ENCODE data around the gene NDUFA11. TPM values are rescaled to one million over a fixed set of nuclear protein-coding genes. Genes with fewer than 3 reads are reported as not detected.

The NDUFA11 gene
- total and polyA plus RNA-seq, 8 donors: 22.2 to 524 (median 344) TPM

DNA sequence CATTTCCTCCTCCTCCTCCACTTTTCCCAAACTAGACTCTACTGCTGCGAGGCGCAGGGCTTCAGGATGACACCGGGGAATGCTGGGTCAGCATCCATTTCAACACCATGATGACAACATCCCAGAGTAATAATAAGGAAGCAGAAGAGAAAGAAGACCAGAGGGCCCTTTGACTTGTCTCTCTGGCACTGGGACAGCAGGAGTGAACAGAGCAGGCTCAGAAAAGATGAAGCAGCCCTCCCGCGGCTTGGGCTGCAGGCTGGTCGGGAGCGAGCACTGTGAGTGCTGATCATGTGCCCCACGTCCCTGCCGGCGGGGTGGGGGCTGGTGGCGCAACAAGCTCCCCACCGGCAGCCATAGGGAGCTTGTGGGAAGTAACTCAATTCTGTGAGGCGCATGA, 43.8 kb upstream of the NDUFA11 start:
- Histone ChIP-seq H3K27me3 (no peaks in the 10 kb centered on the region), H3K9me3 (no peaks in the 10 kb centered on the region), H3K36me3 (peaks cover 0 to 8% (median 2%) of the 10 kb centered on the region in 4 donors), H3K4me1 (peaks cover 74 to 97% (median 86%) of the 10 kb centered on the region in 4 donors), H3K27ac (peak overlapping the region in 4 of 5 donors; percentile 73 to 84 (median 80)), H3K4me3 (no peak overlapping the region)
- intact Hi-C loops (cut with DNase I; ENCODE audit: low total_unique reads): no loop called here
- peak; percentile 37 to 66 for DNase-seq
- 57 to 80% (median 69%) methylated on average over 13 of the region's 13 CpGs for WGBS, 5 donors
- no peak for TF ChIP-seq EP300 (IDR thresholded peaks at IDR 0.05)
- TF ChIP-seq POLR2AphosphoS5 (IDR thresholded peaks at IDR 0.05): peak in 2 of 3 donors; percentile 7 to 52

DNA sequence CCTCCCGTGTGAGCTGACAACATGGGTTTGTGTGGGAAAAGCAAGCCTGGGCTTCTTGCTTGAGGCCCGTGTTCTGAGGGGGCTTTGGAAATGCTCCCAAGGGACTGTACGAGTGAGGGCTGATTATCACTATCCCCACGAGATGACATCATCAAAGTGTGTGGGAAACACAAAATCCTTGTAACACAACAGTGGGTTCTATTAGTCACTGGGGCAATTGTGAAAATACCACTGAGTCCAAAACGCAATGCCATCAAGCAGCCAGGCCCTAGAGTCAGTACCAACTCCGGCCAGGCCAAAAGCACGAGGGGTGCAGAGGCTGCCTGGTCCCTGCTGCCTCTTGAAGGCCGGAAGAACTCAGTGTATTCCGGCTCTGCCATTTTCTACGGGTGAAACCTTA, 40.0 kb upstream of the NDUFA11 start:
- H3K4me1 ChIP-seq: peaks cover 44 to 82% (median 56%) of the 10 kb centered on the region in 4 donors
- DNase-seq: no peak
- WGBS, 5 donors: 59 to 76% (median 66%) methylated on average over 10 of the region's 10 CpGs
- no peaks in the 10 kb centered on the region for H3K27me3 ChIP-seq
- H3K27ac ChIP-seq: peak overlapping the region in 4 of 5 donors; percentile 57 to 84 (median 64)
- H3K4me3 ChIP-seq: no peak overlapping the region
- no peaks in the 10 kb centered on the region for H3K9me3 ChIP-seq
- peaks cover 18 to 38% (median 33%) of the 10 kb centered on the region in 4 donors for H3K36me3 ChIP-seq
- no peak for TF ChIP-seq EP300 (IDR thresholded peaks at IDR 0.05)
- TF ChIP-seq POLR2AphosphoS5 (IDR thresholded peaks at IDR 0.05): no peak
- TF ChIP-seq, protein P1, sequence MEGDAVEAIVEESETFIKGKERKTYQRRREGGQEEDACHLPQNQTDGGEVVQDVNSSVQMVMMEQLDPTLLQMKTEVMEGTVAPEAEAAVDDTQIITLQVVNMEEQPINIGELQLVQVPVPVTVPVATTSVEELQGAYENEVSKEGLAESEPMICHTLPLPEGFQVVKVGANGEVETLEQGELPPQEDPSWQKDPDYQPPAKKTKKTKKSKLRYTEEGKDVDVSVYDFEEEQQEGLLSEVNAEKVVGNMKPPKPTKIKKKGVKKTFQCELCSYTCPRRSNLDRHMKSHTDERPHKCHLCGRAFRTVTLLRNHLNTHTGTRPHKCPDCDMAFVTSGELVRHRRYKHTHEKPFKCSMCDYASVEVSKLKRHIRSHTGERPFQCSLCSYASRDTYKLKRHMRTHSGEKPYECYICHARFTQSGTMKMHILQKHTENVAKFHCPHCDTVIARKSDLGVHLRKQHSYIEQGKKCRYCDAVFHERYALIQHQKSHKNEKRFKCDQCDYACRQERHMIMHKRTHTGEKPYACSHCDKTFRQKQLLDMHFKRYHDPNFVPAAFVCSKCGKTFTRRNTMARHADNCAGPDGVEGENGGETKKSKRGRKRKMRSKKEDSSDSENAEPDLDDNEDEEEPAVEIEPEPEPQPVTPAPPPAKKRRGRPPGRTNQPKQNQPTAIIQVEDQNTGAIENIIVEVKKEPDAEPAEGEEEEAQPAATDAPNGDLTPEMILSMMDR (IDR thresholded peaks at IDR 0.05): no peak
- TF ChIP-seq POLR2A (IDR thresholded peaks at IDR 0.05): no peak
- intact Hi-C loops (cut with DNase I; ENCODE audit: low total_unique reads): no loop called here

DNA sequence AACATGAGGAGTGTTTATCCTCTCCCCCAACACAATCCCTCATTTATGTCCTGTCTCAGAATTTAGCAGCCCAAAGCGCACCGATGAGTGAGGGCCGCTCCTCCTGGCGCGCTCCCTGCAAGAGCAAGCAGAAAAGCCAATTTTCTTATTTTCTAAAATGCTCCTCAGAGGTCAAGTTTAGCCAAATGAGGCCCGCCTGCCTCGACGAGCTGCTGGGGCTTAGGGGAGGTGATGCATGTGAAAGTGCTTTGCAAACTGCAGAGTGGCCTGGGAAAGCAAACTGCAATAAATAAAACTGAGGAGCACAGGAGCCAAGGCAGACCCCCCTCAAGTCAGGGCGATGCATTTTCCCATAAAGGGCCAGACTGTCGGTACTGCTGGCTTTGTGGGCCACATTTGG, 39.5 kb upstream of the NDUFA11 start:
- H3K27me3 ChIP-seq: no peaks in the 10 kb centered on the region
- TF ChIP-seq POLR2AphosphoS5 (IDR thresholded peaks at IDR 0.05): no peak
- no peak for TF ChIP-seq EP300 (IDR thresholded peaks at IDR 0.05)
- TF ChIP-seq POLR2A (IDR thresholded peaks at IDR 0.05): no peak
- TF ChIP-seq, protein P1 (IDR thresholded peaks at IDR 0.05): no peak
- peaks cover 38 to 76% (median 51%) of the 10 kb centered on the region in 4 donors for H3K4me1 ChIP-seq
- H3K4me3 ChIP-seq: no peak overlapping the region
- peaks cover 18 to 43% (median 38%) of the 10 kb centered on the region in 4 donors for H3K36me3 ChIP-seq
- 63 to 82% (median 77%) methylated on average over 10 of the region's 10 CpGs for WGBS, 5 donors
- peak in 1 of 2 donors; percentile 64 for DNase-seq
- peak overlapping the region in 4 of 5 donors; percentile 57 to 84 (median 64) for H3K27ac ChIP-seq
- H3K9me3 ChIP-seq: no peaks in the 10 kb centered on the region
- intact Hi-C loops (cut with DNase I; ENCODE audit: low total_unique reads): no loop called here

DNA sequence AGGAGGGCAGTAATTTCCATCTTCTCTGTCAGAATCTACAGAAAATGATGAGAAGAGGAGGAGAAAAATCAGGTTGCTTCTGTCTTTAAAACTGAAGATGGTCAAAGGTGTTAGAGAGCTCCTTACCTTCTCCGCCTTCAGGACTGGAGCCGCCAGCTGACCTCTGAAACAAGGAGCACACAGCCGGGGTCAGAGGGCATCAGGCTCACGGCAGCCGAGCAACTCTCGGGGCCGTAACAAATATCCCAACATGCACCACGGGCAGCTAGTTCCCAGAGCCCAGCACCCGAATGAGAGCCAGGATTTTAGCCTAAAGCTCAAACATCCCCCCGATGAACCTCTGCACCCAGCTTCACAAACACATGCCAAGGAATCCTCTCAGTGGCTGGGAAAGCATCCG, 38.1 kb upstream of the NDUFA11 start:
- no peak for DNase-seq
- Histone ChIP-seq H3K4me3 (no peak overlapping the region), H3K9me3 (no peaks in the 10 kb centered on the region), H3K4me1 (peaks cover 26 to 68% (median 37%) of the 10 kb centered on the region in 4 donors), H3K27me3 (no peaks in the 10 kb centered on the region), H3K36me3 (peaks cover 22 to 54% (median 49%) of the 10 kb centered on the region in 4 donors), H3K27ac (peak overlapping the region in 4 of 5 donors; percentile 57 to 84 (median 64))
- intact Hi-C loops (cut with DNase I; ENCODE audit: low total_unique reads): no loop called here
- WGBS, 5 donors: 70 to 77% (median 73%) methylated on average over 9 to 11 of the region's 11 CpGs
- no peak for TF ChIP-seq POLR2A (IDR thresholded peaks at IDR 0.05)
- TF ChIP-seq POLR2AphosphoS5 (IDR thresholded peaks at IDR 0.05): no peak
- TF ChIP-seq EP300 (IDR thresholded peaks at IDR 0.05): no peak
- TF ChIP-seq, protein P1 (IDR thresholded peaks at IDR 0.05): no peak
